Measurements from ENCODE around the gene CENPO.

GRCh38 chr2:24855726-24856125, 62.5 kb downstream of the CENPO start:
- TF ChIP-seq CTCF (IDR thresholded peaks at IDR 0.05) (no peak), POLR2A (IDR thresholded peaks at IDR 0.05) (no peak)
